VCaP (cell line): Measurements from ENCODE around the gene TRIM9.
"Not testable (repeated sequence)": the region's sequence is repeated elsewhere in the genome, so short reads cannot be mapped to it uniquely, and the experiment has no call there.

Experiments used
- H3K27ac ChIP-seq: fragments of 450-650 bp; 2 replicates; pipeline ENCODE4 v1.5.1; 2017
- CTCF ChIP-seq: fragments of 450-650 bp; conservative IDR thresholded peaks from 2 replicates; pipeline ENCODE4 v1.5.1; 2017; ENCODE audit warnings: mild to moderate bottlenecking, moderate library complexity

Gene TRIM9

GRCh38 chr14:50963919-50964318 lies 131.0 kb downstream of the TRIM9 start:
- H3K27ac ChIP-seq: no peak overlapping the region
- no peak for TF ChIP-seq CTCF

DNA sequence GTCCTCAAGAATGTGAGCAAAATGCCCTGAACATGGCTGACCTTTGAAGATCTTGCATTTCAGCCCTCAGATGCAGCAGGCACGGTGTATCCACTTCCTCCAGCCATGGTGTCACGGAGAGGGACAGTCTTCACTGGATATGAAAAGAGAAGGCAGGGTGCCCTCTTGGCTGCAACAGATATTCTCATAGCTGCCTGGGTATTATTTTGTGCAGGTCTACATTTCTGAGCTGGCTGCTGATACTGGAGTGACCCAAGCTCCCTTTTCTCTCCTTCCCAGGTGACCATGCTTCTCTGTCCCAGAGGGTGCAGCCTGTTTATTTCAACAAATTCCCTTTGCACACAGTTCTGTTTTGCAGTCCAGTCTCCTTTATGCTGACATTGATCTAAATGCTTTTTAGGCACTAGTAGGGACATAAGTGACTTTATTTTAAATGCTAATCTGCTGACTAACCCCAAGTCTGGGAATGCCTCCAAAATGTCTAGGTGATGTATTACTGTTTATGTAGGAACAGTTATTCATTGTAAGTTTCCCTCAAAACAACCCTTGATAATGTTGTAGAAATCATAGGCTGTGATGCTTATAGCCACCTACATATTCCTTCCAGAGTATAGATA lies 133.2 kb downstream of the TRIM9 start:
- no peak for TF ChIP-seq CTCF
- H3K27ac ChIP-seq: no peak overlapping the region

DNA sequence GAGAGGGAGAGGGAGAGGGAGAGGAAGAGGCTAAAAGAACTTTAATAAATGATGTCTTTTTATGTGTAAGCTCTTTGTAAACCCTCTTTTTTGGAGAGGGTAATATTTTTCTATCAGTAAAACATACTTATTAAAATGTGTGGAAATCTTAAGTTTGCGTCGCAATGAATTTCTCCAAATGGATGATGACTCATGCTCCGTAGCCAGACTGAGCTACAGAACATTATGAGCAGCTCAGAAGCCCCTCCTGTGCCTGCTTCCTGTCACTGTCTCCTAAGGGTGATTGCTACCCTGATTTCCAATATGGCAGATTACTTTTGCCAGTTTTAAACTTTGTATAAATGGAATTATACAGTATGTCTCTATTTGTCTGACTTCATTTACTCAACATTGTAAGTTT lies 137.6 kb downstream of the TRIM9 start:
- H3K27ac ChIP-seq: no peak overlapping the region
- TF ChIP-seq CTCF: no peak

- not testable (repeated sequence) for H3K27ac ChIP-seq
These were observed 138.5 kb downstream of the TRIM9 start for GRCh38 chr14:50956421-50956820.

DNA sequence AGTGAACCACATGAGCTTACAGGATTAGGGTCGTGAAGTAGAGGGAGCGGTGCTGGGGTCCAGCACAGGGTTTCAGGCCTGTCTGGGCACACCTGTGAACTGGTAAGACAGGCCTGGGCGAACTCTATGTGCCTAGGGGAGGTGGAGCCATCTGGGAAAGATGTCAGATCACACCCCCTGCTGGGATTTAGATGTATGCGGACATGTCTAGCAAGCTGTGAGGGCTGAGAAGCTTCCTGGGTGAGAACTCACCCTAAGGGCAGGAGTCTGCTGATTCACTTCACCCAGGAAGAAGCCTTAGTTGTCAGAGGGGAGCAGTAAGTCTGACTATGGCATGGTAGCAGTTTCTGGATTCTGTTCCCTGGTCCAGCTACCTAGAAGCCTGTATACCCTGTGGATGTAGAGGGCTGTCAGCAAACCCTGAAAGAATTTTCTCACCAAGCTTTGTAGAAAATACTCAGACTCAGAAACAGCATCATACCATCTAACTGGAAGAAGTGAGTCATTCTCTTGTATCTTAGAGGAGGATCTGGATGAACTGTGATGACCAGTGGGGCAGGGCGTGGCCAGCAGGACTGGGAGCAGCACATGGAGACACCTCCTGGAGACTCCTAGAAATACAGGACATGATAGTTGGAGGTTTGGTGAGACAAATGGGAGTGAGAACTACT lies 139.4 kb downstream of the TRIM9 start:
- H3K27ac ChIP-seq: no peak overlapping the region
- TF ChIP-seq CTCF: peak; percentile 57

DNA sequence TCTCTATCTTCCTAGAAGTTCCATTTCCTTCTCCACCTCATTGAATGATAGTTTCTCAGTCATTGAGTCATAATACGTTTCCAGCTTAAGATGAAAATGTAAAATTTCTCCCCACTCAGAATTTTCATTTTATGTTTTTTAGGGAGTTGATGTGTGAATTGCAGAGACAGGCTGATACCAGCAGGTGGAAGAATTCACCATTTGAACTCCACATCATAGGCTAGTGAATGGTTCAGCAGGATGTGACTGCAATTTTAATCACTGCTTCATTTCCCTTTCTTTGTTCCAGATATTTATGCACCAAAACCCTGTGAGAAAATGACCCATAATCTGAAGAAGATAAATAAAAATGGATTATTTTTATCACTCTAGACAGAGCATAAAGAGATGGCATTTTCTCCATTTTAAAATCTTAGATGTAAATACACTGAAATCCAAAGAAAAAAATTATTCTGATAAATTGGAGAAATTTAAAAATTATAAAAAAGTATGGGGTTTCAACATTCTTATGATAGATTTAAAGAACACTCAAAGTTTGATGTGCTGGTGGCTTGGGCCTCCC lies 140.0 kb downstream of the TRIM9 start:
- H3K27ac ChIP-seq: no peak overlapping the region
- TF ChIP-seq CTCF: peak; percentile 79

GRCh38 chr14:50953502-50953901 lies 141.4 kb downstream of the TRIM9 start:
- no peak overlapping the region for H3K27ac ChIP-seq
- no peak for TF ChIP-seq CTCF

DNA sequence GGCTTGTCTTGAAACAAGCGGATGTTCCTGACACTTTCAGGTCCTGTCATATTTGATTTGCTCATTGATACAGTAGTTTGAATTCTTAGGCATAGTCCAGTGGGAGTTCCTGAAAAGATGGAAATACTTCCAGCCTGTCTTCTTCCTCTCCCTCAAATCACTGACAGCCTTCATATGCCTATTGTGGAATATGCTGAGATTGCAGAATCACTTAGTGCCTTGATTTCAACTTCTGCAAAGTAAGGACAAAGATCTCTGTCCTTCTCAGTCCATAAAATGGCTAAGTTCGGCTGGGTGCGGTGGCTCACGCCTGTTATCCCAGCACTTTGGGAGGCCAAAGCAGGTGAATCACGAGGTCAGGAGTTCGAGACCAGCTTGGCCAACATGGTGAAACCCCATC lies 143.9 kb downstream of the TRIM9 start:
- TF ChIP-seq CTCF: no peak

More for the DNA sequence above, 143.9 kb downstream of the TRIM9 start:
- H3K27ac ChIP-seq: no peak overlapping the region
